HG03175 (cell line): ENCODE measurements around the gene CCDC198.

ENCODE experiments used
- ATAC-seq: cut with Tn5 transposase; IDR thresholded peaks from one replicate; pipeline ENCODE4 v1.9.1; 2021; ENCODE audit warnings: mild to moderate bottlenecking, moderate library complexity; ENCODE audit not compliant: unreplicated experiment

Gene CCDC198, protein sequence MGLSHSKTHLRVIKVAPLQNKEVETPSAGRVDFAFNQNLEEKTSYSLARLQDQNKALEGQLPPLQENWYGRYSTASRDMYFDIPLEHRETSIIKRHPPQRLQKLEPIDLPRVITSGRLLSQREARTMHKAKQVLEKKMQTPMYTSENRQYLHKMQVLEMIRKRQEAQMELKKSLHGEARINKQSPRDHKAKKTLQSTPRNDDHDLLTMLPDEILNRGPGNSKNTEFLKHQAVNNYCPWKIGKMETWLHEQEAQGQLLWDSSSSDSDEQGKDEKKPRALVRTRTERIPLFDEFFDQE

DNA sequence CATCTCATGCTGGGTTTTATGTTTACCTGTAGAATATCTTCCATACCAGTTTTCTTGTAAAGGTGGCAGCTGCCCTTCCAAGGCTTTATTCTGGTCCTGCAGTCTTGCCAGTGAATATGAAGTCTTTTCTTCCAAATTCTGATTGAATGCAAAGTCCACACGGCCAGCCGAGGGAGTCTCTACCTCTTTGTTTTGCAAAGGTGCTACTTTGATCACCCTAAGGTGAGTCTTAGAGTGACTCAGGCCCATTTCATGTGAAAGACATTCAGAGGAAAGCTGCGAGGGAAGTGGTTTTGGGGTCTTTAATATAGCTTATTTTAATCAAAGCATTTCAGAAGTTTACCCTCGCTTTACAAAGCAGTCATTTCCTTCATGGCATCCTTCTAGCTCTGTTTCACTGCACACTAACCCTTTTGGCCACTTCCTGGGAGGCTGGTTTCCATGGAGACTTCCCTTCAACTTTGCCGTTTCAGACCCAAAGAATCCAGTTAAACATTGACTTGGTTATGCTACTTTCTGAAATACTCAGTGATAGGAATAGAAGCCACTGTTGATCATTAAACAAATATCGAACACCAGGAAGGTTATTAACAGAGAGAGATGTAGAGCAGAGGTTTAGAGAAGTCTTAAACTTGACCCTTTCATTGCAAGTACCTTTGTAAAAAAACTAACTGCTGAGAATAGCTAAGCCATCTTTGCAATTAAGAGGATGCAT is at the start of gene CCDC198:
CCDC198 (minus strand) TSS at position 391 of the 715 bp plus-strand sequence; CDS start at position 249, 142 bp downstream.
- peak; percentile 84 for ATAC-seq

DNA sequence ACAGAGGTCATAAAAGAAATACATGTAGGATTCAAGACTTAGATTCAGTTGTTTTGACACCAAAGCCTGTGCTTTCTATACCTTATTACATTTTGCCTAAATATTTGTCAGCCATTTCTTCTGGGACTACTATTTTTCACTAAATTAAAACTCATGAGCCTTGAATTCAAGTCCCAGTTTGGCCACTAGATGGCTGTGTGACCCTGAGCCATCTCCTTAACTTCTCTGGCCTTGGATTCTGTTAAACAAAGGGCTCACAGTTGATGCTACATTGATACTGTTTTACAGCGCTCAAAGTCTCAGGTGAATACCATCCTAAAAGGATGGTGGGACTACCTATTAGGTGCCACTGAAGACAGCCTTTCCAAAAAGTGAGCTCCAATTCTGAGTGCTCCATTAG is 39.6 kb upstream of the CCDC198 start:
- ATAC-seq = peak; percentile 69

DNA sequence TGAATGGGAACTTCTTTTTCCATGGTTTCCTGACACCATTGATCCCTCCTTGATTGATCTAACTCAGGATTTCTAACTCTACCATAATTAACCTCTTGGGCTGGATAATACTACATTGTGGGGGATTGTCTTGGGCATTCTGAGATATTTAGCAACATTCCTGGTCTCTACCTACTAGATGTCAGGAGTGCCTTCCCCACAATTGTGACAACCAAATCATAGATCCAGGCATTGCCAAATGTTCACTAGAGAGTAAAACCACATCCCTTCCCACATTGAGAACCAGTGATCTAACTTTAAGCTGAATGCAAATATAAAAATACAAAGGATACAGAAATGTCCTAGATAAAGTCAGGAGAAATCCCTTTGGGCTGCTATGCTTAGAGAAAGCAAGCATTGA is 36.9 kb upstream of the CCDC198 start:
- no peak for ATAC-seq

DNA sequence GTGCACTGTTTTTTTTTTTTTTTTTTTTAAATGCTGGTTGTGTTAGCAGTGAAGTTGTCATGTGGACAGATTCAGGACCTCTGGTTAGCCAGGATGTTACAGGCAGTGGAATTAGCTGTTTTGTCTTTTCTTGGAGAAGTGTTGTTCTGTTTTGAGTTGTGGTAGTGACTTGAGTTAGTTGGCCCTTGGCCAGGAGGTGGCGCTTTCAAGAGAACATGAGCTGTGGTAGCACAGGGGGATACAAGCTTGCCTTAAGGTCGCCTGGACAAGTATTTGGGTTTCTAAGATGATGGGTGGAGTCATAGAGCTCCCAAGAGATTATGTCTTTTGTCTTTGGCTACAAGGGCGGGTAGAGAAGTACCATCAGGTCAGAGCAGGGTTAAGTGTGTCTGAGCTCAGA is 33.3 kb upstream of the CCDC198 start:
- ATAC-seq = no peak

DNA sequence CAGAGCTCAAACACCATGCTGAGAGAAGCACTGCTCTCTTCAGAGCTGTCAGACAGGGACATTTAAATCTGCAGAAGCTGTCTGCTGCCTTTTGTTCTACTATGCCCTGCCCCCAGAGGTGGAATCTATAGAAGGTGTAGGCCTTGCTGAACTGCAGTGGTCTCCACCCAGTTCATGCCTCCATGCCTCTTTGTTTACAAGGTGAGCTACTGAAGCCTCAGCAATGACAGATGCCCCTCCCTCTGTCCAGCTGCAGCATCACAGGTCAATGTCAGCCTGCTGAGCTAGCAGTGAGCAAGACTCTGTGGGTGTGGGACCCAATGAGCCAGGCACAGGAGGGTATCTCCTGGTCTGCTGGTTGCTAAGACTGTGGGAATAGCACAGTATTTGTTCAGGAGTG is 25.4 kb upstream of the CCDC198 start:
- no peak for ATAC-seq

DNA sequence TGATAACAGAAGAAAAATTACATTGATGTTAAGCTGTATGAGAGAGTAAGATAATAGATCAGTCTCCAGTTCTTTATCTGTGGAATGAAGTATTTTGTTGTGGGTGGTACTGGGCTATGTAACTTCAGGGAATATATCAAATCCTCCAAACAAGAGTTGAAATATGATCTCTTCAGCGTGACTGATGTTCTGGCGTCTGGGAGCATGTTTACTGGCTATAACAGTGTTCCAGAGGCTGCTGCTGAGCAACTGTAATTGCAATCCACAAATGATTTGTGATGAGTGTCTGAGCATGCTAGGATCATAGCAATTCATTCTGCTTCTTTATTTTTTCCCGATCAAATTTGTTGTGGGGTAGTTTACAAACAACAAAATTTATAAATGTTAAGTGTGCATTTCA is 18.6 kb upstream of the CCDC198 start:
- no peak for ATAC-seq

DNA sequence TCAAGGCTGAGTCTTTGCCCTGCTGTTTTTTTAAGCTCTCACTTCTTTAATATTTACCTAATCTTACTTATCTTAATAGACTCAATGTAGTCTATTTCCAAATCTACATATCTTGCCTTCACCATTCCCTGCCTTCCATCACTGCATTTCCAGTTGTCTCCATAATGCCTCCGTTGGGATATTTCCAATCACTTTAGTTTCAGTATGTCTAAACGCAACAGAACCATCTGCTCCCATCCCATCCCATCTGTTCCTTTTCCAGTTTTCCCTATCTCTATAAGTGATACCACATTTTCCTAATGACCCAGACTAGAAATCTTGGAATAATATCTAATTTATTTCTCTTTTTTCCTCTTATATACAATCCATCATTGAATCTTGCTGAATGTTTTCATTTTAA is 15.1 kb upstream of the CCDC198 start:
- no peak for ATAC-seq

DNA sequence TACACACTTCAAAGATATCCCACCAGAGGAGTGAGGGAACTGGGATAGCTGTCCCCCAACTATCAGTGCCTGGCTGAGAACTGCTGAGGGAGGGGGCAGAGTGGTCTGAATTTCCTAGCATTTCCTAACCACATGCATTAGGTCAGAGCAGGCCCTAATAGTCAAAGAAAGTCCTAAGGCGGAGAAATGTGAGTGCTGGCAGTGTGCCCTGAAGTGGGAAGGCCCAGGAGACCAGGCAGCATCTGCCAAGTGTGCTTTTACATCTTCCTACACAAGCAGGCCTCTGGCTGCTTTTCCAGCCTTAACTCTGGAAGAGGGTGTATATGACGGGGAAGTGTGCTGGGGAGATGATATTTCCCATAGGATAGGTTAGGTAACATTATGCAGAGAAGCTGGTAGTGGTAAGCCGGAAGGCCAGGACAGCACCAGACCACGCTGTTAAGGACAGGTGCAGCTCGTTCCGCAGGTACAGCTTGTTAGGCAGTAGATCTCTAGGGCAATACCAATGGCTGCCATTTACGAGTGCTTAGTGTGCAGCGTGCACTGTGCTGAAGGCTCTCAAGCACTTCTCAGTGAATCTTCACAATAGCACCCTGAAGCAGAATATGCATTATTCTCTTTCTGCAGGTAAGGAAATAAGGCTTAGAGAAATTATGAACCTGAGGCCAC is 9.1 kb upstream of the CCDC198 start:
- no peak for ATAC-seq

DNA sequence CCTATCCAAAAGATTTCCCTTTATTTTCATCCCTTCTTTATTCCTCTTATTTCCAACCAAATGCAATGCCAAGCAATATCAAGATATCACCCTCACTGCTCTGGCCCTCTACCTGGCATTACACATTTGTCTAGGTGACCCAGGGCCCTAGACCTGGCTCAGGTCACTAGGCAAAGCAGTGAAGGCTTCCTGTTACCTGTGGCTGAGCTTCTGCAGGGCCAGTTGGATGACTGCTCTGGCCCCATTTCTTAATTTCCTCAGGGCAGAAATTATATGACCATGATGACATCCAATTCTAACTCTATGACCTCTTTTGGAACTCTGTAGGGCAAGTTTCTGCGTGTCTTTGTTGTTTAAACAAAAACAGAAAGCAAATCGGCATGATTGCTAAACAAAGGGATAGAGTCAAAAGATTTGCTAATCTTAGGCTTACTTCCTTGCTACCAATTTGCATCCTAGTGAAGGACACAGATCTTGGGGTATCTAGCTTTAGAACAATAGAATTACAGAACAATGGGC is 7.4 kb upstream of the CCDC198 start:
- no peak for ATAC-seq

DNA sequence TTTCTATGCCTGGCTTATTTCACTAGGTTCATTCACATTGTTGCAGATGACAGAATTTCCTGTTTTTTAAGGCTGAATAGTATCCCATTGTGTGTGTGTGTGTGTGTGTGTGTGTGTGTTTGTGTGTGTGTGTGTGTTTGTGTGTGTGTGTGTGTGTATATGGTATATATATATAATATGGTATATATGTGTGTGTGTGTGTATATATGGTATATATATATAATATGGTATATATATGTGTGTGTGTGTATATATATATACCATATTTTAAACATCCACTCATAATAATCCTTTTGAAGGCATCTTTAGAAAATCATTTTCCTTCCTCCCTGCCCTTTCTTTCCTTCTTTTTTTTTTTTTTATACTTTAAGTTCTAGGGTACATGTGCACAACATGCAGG is 5.0 kb upstream of the CCDC198 start:
- no peak for ATAC-seq

DNA sequence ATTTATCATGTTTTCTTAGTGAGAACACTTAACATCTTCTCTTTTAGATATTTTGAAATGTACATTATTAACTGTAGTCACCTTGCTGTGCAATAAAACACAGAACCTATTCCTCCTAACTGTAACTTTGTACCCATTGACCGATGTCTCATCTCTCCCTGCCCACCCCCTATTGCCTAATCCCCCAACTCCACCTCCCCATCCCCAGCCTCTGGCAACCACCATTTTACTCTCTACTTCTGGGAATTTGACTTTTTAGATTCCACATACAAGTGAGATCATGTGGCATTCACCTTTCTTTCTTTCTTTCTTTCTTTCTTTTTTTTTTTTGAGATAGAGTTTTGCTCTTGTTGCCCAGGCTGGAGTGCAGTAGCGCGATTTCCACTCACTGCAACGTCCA is 4.4 kb upstream of the CCDC198 start:
- no peak for ATAC-seq

DNA sequence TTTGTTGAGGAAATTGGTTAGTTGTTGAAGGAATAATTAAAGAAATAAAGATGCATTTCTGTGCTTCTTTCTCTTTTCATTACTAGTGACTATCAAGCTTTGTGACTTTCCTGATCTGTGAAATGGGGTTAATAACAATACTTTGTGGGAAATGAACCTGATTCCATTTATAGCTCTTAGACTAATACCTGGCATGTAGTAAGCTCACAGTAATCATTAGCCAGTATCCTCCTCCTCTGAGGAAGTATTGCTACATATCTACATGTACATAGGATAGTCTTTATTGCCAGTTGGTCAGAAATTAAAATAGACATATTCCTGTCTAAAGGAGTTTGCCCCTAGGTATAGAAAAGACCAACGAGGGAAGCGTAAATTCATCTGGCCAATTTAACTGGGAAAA is 1.8 kb upstream of the CCDC198 start:
- ATAC-seq = peak; percentile 26

DNA sequence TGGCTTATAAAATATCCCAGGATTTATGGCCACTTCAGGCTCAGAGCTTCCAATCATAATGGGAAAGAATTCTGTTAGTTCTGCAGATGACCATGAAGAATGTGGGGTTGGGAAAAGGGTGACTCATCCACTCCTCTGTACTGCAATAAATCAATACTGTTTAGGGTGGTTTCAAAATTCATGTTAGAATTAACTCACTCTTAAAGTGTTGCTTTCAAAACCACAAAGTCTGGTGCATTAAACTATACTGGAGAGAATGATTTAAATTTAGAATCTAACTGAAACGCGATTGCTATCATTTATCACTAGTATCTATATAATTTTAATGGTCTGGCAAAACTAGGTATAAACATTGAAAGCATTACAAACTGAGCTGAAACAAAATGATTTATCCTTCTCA is 798 bp downstream of the CCDC198 start:
- no peak for ATAC-seq

DNA sequence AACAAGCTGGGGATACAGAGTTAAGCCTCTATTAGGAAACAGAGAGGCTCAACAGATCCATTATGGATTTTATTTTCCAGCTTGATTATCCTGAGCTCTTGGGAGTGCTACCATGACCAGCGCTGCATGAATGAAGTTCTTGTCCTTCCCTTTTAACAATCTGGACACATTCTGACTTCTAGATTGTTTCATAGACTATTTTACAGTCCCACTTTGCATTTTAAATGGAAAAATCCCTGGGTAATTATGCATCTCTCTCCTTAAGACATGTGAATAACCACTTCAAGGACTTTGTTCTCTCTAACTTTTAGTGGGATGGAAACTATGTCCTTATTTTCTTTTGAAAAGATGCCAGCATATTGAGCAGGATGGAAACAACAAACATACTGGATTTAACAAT is 2.0 kb downstream of the CCDC198 start:
- ATAC-seq = no peak

DNA sequence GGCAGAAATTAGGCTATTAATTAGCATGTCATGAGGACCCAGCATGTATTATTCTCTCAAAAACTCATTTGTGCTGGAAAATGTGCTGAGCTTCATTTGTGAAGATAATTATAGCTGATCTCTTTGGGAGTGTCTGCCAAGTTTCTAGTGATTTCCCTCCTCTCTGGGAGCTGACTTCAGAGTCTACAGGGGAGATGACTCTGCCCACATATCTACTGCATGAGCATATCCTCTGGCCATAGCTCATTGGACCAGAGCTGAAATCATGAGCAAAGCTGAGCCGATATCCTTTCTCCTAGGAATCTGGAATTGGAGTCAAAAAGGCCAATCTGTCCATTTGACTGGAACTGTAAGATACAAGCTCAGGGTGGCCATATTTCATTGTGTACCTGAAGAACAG is 5.9 kb downstream of the CCDC198 start:
- ATAC-seq = no peak

DNA sequence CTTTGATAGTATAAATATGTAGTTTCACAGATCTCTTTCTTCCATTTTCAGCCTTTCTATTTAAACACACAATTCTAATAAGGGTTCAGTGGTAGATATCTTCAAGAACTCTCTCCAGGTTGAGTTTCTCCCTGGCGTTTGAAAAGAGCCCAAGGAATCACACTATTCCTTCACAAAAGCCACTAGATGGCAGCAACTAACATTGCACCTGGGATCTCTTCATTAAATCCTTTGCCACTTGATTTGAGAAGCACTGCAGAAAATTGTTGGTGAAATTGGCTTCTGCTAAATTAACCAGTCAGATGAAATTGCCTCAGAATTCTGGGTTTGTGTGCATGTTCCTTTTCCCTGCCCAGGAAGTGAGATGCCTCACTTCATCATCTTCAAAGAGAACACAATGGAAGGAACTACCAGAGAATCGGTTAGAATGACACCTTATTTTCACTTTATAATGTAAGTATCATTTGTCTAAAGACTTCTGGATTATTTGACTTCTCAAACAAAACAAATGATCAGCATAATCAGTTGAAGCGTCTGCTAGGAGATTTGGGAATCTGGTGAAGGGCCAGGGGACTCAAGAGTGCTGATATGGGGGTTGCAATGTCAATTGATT is 6.8 kb downstream of the CCDC198 start:
- ATAC-seq = no peak

DNA sequence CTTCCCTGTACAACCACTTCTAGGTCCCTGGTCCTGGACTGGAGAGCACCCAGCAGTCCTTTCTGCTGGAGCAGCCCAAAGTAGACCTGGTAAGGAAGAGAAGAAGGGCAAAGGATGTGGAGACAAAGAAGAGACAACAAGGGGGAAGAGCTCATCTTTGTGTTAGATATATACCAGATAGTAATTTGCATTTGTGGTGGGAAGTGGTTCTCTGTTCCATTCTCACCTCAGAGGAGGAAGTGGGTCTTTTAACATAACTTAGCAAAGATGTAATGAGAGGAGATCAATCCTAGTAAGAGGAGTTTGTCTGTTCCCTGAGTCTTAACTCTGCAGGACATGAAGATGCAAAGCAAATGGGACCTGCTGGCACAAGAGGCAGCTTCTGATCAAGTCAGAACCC is 8.0 kb downstream of the CCDC198 start:
- ATAC-seq = peak; percentile 98

DNA sequence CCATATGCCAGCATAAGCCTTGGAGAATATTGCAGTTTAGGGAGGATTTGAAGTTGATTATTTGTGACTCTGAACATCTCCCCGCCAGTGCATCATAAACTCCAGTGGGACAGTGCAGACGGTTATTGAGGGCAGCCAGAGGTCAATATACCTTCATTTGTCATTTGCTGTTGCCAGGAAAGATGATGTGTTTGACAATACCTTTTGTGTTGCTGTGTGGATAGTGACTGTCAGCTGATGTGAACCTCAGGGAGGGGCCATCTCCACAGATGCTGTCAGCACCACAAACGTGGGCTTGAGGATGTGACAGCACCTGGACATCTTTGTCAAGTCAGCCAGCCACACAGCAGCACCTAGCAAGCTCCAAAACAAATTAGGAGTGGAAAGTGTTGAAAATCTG is 11.5 kb downstream of the CCDC198 start:
- ATAC-seq = no peak

DNA sequence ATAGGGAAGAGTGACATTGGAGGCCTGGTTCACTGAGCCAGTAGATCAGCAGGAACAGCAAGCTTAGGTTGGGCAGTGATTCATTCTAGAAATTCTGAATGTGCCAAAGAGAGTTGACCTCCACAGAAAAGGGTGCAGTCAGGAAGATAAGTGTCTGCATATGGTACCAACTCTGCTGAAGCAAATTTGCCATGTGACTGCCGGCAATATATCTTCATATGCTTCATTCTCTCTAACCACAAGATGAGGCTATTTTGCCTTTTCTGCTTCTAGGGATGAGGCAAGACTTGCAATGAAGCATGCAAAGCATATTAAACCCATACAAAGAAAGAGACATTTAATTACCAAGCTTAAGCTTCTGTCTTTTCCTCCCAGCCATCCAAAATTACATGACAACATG is 13.6 kb downstream of the CCDC198 start:
- ATAC-seq = no peak

DNA sequence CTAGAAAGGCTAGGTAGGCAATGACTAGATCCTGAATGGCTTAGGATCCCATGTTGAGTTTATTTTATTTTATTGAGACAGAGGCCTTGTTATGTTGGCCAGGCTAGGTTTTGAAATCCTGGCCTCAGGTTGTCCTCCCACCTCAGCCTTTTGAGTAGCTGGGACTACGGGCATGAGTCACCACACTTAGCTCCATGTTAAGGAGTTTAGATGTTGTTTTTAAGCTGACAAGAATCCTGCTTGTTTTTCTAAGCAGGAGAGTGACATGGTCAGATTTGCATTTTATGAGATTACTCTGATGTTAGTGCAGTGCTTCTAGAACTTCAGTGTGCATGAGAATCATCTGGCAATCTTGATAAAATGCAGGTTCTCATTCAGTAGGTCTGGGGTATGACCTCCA is 14.5 kb downstream of the CCDC198 start:
- ATAC-seq = no peak

DNA sequence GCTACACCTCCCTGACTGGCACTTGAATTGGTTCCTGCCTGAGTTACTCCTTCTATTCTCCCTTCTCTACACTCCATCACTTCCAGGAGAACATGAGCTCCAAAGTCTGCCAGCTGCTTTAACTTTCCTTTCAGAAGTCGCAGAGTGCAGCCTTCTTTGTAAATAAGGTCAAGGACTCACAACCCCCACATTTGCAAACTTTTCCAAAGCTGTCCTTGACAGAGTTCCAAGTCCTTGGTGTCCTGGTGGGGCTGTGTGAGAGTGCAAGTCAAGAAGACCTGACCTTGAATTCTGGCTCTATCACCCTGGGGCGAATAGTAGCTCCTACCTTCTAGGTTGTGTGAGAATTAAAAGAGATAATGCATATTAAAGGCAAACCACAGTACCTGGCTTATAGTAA is 15.6 kb downstream of the CCDC198 start:
- ATAC-seq = no peak
